ENCODE results near the gene MYO1F.
A peak's percentile ranks its signal among the peaks of the same experiment; 100 is the strongest.

Gene MYO1F

DNA sequence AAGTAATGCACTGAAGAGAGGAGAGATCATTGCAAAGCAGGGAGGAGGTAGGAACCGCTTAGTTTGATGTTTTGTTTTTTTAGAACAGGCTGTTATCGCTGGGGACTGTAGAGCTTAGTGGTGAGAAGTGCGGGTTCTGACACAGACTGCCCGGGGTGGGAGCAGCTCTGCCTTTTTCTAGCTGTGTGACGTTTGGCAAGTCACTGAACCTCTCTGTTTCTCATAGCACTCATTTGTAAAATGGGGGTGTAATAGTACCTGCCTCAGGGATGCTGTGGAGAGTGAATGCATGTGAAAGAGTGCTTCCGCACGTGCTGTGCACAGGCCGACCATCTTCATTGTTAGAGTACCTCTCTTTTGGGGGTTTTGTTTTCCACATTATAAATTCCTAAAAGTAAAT is 94.1 kb downstream of the MYO1F start:
- no peak overlapping the region for H3K27ac ChIP-seq

DNA sequence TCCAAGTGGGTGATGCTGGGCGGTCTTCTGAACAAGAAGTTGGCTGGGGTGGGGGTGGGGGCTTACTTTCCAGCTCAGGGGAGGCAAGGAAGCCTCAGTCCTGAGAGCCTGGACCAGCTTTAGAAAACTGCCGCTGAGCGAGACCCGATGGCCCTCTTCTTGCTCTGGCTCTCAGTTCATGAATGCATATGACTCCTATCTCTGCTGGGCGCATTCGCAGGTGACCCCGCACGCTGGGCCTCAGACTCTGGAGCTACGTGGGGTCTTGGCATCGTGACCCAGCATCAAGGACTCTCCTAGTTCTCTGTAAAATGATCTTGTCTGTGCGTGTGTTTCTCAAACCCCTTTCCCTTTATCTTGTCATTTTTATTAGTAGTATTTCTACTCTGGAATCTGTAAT is 94.5 kb downstream of the MYO1F start:
- TF ChIP-seq, protein P1, sequence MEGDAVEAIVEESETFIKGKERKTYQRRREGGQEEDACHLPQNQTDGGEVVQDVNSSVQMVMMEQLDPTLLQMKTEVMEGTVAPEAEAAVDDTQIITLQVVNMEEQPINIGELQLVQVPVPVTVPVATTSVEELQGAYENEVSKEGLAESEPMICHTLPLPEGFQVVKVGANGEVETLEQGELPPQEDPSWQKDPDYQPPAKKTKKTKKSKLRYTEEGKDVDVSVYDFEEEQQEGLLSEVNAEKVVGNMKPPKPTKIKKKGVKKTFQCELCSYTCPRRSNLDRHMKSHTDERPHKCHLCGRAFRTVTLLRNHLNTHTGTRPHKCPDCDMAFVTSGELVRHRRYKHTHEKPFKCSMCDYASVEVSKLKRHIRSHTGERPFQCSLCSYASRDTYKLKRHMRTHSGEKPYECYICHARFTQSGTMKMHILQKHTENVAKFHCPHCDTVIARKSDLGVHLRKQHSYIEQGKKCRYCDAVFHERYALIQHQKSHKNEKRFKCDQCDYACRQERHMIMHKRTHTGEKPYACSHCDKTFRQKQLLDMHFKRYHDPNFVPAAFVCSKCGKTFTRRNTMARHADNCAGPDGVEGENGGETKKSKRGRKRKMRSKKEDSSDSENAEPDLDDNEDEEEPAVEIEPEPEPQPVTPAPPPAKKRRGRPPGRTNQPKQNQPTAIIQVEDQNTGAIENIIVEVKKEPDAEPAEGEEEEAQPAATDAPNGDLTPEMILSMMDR (conservative IDR thresholded peaks at IDR 0.05) = no peak
- no peak for TF ChIP-seq ZFX (IDR thresholded peaks at IDR 0.05)

More for the DNA sequence above, 94.1 kb downstream of the MYO1F start:
- TF ChIP-seq ZFX (IDR thresholded peaks at IDR 0.05) = no peak
- TF ChIP-seq, protein P1 (conservative IDR thresholded peaks at IDR 0.05) = no peak

DNA sequence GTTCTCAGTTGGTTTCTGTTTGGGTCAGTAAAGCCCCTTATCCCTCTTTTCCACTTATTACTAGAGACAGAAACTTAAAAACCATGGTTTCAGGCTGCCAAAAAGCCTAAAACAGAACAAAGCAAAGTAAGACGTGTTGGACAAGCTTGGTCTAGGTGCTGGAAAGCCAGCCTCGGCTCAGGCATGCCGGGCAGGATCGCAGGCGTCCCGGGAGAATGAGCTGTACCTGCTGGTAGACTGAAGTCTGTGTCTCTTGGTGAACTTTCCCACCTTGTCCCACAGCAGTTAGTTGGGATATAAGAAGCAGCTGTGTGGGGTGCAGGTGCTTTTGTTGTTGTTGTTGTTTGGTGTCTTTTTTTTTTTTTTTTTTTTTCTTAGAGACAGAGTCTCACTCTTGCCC is 95.6 kb downstream of the MYO1F start:
- TF ChIP-seq, protein P1 (conservative IDR thresholded peaks at IDR 0.05) = no peak
- TF ChIP-seq ZFX (IDR thresholded peaks at IDR 0.05) = no peak
- peak overlapping the region; percentile 74 for H3K27ac ChIP-seq

More for the DNA sequence above, 94.5 kb downstream of the MYO1F start:
- no peak overlapping the region for H3K27ac ChIP-seq

DNA sequence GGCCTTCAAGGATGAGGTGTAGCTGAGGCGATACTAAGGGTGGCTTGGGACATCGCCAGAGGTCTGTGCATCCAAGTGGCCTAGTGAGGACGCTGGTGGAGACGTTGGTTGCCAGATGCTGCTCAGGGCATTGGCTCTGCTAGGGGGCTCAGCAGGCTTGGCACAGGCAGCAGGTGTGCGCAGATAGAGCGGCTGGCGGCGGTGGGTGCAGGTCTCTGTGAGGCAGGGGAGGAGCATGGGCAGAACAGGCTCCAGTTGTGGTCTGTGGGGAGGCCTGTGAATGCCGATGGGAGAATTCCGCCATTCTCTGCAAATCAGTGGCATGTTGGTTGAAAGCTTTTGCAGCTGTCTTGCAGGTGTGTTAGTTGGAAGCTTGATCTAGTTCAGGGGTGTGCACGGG is 96.0 kb downstream of the MYO1F start:
- TF ChIP-seq, protein P1 (conservative IDR thresholded peaks at IDR 0.05) = no peak
- TF ChIP-seq ZFX (IDR thresholded peaks at IDR 0.05) = no peak
- peak overlapping the region; percentile 74 for H3K27ac ChIP-seq

DNA sequence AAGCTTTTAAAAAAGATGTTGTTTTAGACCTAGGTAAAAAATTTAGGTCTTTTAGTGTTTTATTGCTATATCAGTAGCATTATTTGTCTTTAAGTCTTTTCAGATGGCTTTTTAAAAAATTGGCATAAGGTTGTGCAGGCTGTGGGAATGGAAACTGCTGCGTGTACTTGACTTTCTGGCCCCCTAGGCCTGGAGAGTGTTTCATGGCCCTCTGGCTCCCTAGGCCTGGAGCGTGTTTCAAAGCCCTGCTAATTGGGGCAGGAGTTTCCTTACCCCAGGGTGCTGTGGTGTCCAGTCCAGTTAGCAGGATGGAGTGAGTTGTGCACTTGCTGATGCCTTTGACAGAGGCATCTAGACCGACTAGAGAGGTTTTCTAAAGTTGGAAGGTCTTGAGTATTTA is 98.6 kb downstream of the MYO1F start:
- no peak overlapping the region for H3K27ac ChIP-seq
- TF ChIP-seq, protein P1 (conservative IDR thresholded peaks at IDR 0.05) = no peak
- no peak for TF ChIP-seq ZFX (IDR thresholded peaks at IDR 0.05)

DNA sequence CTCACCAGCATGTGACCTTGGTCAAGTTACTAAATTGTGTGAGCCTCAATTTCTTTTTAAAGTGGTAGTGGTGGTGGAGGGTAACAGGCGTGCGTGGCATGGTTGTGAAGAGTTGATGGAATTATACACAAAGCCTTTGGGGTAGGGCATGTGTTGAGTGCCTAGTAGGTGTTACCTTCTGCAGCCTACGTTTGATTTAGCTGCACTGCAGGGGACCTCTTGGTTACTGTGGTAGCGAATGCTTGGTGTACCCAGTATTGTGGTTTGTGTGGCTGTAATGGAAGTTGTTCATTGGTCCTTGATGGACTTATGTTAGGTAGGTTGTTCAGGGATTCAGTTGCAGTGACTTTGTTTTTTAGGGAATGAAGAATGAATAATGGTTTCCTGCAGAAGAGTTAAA is 99.4 kb downstream of the MYO1F start:
- H3K27ac ChIP-seq = no peak overlapping the region
- TF ChIP-seq ZFX (IDR thresholded peaks at IDR 0.05) = no peak
- TF ChIP-seq, protein P1 (conservative IDR thresholded peaks at IDR 0.05) = no peak

DNA sequence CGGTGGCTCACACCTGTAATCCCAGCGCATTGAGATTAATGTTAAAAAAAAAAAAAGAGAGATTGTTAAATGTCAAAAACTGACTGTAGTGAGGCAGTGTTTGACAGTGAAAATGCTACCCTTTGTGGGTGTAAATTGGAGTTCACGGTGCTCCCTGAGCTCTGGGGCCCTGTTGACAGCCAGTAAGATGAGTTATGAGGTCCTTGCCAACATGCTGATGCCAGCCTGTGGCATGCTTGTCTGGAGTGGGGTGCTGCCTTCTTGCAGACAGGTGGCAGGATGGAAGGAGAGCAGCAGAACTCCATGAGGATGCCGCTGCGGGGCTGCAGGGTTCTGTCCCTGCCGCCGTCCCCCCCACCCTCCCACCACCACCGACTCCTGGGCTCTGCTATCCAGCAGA is 100.7 kb downstream of the MYO1F start:
- TF ChIP-seq ZFX (IDR thresholded peaks at IDR 0.05) = no peak
- TF ChIP-seq, protein P1 (conservative IDR thresholded peaks at IDR 0.05) = no peak
- no peak overlapping the region for H3K27ac ChIP-seq

Data from C4-2B (cell line).